NCI-H2227 (cell line): Measurements from ENCODE around the gene CCN5.
"Not testable (repeated sequence)": the region's sequence is repeated elsewhere in the genome, so short reads cannot be mapped to it uniquely, and the experiment has no call there.

Source experiments
- DNase-seq: peaks from one replicate; lab custom pipeline; 2025; ENCODE audit not compliant: unreplicated experiment; lab: John Stamatoyannopoulos, UW

The CCN5 gene, protein sequence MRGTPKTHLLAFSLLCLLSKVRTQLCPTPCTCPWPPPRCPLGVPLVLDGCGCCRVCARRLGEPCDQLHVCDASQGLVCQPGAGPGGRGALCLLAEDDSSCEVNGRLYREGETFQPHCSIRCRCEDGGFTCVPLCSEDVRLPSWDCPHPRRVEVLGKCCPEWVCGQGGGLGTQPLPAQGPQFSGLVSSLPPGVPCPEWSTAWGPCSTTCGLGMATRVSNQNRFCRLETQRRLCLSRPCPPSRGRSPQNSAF

GRCh38 chr20:44714701-44715498 is at the start of gene CCN5:
Gene CCN5 (plus strand): TSS chr20:44715369. CDS start chr20:44715391, 22 bp downstream.
- no peak for DNase-seq

DNA sequence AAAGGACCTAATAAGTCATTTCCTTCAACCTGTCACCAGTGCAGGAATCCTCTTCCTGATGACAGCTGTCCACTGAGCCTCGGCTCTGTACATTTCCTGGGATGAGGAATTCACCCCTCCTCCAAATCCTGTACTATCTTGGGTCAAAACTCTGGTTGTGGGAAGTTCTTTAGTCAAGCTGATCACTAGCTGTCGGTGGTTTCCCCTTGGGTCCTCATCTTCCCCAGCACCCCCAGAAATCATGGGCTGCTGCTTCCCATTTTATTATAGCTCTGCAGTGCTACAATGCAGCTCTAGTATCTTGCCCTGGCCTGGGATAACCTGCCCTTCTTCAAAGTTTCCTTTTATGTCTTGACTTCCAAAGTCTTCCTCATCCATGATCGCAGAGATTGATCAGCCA is 49.1 kb upstream of the CCN5 start:
- no peak for DNase-seq

DNA sequence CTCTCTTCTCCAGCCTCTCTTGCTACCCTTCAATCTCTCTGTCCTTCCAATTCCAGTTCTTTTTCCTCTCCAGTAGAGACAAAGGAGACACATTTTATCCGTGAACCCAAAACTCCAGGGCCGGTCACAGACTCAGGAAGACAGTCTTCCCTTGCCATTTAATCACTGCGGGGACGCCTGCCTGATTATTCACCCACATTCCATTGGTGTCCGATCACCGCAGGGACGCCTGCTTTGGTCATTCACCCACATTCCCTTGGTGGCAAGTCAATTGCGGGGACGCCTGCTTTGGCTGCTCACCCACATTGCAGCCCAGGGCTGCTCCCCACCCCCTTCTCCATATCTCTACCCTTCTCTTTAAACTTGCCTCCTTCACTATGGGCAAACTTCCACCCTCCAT is 44.3 kb upstream of the CCN5 start:
- DNase-seq, result not testable (repeated sequence)

GRCh38 chr20:44671541-44671940 is 43.6 kb upstream of the CCN5 start:
- DNase-seq, result not testable (repeated sequence)

DNA sequence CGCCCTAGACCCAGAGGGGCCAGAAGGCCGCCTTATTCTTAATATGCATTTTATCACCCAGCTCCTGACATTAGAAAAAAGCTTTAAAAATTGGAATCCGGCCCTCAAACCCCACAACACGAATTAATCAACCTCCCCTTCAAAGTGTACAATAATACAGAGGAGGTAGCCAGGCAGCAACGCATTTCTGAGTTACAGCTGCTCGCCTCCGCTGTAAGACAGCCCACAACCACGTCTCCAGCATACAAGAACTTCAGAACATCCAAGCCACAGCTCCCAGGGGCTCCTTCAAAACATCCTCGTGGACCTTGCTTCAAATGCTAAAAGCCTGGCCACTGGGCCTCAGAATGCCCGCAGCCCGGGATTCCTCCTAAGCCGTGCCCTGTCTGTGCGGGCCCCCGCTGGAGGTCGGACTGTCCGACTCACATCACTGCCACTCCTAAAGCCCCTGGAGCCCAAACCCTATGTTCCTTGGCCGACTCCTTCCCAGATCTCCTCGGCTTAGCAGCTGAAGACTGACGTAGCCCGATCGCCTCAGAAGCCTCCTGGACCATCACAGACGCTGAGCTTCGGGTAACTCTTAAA is 42.8 kb upstream of the CCN5 start:
- not testable (repeated sequence) for DNase-seq

GRCh38 chr20:44678242-44678641 is 36.9 kb upstream of the CCN5 start:
- DNase-seq, result no peak

DNA sequence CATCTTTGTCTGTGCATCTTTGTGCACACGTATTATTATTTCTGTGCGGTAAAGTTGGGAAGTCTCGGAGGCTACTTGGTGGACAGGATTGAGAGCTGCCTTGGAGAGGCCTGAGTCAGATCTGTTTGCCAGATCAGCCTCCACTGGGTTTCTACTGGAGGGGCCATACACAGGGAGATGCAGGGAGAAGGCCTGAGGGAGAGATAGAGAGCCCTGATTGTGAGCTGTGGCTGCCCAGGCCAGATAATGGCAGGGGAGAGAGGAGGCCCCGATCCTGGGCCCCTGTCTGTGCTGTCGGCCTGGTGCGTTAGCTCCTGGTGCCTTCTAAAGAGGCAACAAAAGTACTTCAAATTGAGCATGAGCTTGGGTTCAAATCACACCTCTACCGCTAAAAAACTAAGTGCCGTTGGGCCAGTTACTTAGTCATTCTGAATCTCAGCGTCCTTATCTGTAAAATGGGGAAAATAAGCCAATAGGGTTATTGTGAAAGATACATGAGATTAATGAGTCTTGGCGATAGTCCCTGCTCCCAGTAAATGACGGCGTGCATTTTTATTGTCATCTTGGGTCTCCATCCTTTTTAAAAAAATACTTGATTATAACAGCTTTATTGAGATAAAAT is 36.1 kb upstream of the CCN5 start:
- no peak for DNase-seq

DNA sequence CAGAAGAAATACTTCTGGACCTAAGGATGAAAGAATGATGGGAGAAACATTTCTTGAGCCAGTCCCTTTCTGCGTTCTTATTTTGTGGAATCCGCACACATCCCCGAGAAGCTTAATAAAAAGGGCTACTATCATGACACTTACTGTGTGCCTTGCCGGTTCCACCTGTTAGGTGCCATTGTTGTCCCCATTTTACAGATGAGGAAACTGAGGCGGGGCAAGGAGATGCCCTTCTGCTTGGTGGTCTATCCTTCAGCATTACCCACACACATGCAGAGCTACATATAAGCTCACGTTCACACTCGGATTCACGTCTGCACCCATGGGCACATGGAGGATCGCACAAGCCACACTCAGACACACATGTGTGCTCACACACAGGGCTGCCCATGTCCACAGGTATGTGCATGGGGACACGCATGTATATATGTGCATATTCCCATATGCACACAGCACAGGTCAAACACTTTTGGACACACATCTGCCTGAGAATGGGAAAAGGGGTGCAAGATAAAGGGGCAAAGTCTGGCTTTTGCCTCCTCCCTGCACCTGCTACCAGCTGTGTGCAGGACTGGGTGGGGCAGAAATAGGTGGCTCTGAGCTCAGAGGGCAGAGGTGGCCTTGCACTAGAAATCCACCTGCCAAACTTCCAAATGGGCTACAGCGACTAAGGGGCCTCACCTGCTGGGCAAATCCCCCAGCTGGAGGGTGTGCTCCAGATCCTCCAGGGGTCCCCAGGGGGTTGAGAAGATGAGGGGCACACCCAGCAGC is 33.2 kb upstream of the CCN5 start:
- DNase-seq, result no peak

- peak; percentile 23 for DNase-seq
Measured at GRCh38 chr20:44683263-44684046, 31.7 kb upstream of the CCN5 start.

DNA sequence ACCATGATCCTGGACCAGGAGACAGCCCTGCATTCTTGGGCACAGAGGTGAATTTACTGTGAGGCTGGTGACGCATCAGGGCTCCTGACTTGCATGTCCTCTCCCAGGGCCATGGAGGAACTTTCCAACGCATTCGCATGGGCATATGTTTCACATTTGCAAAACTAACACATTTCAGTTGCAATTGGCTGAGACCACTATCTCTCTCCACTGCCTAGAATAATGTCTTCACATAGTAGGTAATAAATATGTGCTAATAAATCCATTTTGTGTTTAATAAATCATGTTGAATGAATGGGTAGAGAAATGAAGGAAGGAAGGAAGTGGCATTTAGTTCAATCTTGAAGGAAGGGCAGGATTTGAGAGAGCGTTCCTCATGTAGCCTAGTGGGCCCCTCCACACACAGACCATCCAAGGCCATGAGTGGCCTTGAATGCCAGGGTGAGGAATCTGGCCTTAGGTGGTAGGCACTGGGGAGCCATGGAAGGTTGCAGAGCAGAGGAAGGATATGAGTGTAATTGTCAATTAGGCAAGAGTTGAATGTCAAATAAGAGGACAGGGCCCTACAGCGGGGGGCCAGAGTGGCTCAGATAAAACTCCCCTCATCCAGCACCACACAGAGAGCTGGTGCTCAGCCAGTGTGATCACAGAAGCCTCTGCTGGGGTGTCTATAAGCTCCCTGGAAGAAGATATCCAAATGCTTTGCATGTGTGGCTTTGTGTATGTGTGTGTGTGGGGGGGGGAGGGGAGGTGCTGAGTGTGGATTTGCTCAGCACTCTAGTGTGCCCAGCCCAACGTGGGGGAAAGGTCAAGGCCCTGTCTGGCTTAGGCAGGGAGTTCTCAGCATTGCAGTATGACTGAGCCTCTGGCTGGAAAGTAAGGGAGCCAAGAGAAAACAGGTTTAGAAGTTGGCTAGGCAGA is 30.9 kb upstream of the CCN5 start:
- DNase-seq, result no peak

GRCh38 chr20:44686934-44687333 is 28.2 kb upstream of the CCN5 start:
- DNase-seq, result no peak

- no peak for DNase-seq
Measured at GRCh38 chr20:44688053-44688625, 27.0 kb upstream of the CCN5 start.

GRCh38 chr20:44689809-44690208 is 25.4 kb upstream of the CCN5 start:
- no peak for DNase-seq

DNA sequence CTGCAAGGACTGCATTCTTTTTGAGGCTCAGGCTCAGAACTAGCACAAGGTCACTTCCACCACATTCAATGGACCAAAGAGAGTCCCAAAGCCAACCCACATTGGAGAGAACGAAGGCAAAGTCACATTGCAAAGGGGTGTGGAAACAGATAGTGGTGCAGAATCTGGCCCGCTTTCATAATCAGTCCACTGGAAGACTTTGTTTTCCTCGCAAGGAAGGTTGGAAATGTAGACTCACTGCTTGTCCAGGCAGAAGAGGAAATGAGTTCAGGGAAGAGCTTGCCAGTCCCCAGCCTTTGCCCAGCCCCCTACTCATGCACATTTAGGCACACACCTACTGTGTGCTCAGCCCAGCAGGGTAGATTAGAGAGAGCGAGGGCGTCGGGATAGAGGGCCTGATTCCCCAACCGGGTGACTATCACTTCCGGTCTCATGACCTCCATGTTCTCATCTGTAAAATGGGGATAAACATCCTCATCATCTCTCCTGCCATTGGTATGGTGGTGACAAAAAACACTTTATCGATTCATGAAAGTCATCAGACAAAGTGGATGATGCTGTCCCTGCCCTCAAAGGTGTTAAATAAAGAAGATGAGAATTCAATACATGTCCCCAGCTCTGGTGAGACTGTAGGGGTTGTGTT is 24.3 kb upstream of the CCN5 start:
- no peak for DNase-seq

- DNase-seq, result no peak
Measured at GRCh38 chr20:44691424-44692423, 23.4 kb upstream of the CCN5 start.

DNA sequence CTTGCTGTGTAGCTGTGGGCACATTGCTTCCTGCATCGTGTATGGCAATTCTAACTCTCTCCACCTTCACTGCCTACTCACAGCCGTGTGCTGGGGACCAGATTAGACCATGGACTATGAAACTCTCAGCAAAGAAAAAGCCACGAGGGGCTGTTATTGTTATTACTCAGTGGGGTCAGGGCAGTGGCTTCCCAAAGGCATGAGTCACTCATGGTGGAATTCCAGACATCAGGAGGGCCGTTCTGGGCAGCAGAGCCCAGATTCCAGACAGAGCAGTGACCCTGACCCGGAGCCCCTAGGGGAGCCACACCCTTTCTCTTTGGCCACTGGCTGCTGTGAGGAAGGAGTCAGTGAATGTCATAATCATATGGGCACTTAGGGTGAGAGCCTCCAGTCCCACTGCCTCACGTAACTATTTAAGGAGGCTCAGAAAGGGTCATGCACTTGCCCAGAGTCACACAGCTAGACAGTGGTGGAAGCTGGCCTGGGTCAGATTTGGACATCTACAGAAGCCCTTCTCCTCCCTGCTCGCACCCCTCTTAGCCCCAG is 22.2 kb upstream of the CCN5 start:
- DNase-seq, result no peak

- no peak for DNase-seq
Measured at GRCh38 chr20:44693627-44694026, 21.5 kb upstream of the CCN5 start.
